ENCODE data around the gene LOXL1. TPM values are rescaled to one million over a fixed set of nuclear protein-coding genes. Genes with fewer than 3 reads are reported as not detected.

LOXL1 gene
- total and polyA plus RNA-seq, 10 of the 15 experiments (the other 5 are each of a cell fraction or from before 2014, with no cell fraction given): 0.07 to 0.15 TPM; not detected in 8

GRCh38 chr15:73934281-73934680 is 8.0 kb downstream of the LOXL1 start:
- in situ Hi-C loops (cut with MboI): no loop called here
- TF ChIP-seq RAD21 (IDR thresholded peaks at IDR 0.05; ENCODE audit: insufficient read depth, low read depth, low read length): no peak
- no peak for TF ChIP-seq TCF3 (IDR thresholded peaks at IDR 0.05; ENCODE audit: borderline replicate concordance, insufficient read depth, low read depth, low read length)
- TF ChIP-seq RAD51 (IDR thresholded peaks at IDR 0.05): no peak
- no peak for TF ChIP-seq MXI1 (IDR thresholded peaks at IDR 0.05; ENCODE audit: low read depth, low read length)
- no peak for TF ChIP-seq SMAD1 (IDR thresholded peaks at IDR 0.05; ENCODE audit: low read depth, partially characterized antibody)
- TF ChIP-seq SPI1 (IDR thresholded peaks at IDR 0.05; ENCODE audit: borderline replicate concordance, insufficient read depth, low read depth, low read length): no peak
- TF ChIP-seq WRNIP1 (IDR thresholded peaks at IDR 0.05; ENCODE audit: borderline replicate concordance, low read depth, low read length): no peak
- TF ChIP-seq TBL1XR1 (IDR thresholded peaks at IDR 0.05; ENCODE audit: low read depth, low read length): no peak
- no peak for TF ChIP-seq CHD2 (IDR thresholded peaks at IDR 0.05; ENCODE audit: borderline replicate concordance, low read depth, low read length)
- no peak for TF ChIP-seq TARDBP (IDR thresholded peaks at IDR 0.05; ENCODE audit: borderline replicate concordance)
- no peak for TF ChIP-seq BHLHE40 (IDR thresholded peaks at IDR 0.05; ENCODE audit: borderline replicate concordance in 1 of 2, low read depth in 2 of 2, low read length in 1 of 2)
- TF ChIP-seq CEBPB (IDR thresholded peaks at IDR 0.05; ENCODE audit: borderline replicate concordance in 1 of 2, low read depth in 2 of 2, low read length in 2 of 2): no peak
- TF ChIP-seq BACH1 (IDR thresholded peaks at IDR 0.05; ENCODE audit: borderline replicate concordance): no peak
- TF ChIP-seq MTA3 (IDR thresholded peaks at IDR 0.05; ENCODE audit: borderline replicate concordance, low read length): no peak

More at GRCh38 chr15:73934281-73934680, 8.0 kb downstream of the LOXL1 start:
- SMC1A ChIA-PET (ENCODE audit: uncharacterized antibody, unreplicated experiment): no interaction called here
- intact Hi-C loops (cut with micrococcal nuclease; ENCODE audit: unreplicated experiment): no loop called here
- RAD21 ChIA-PET (ENCODE audit: unreplicated experiment): no interaction called here
- no TSS peak for BruUV-seq (replicated peaks)
- Histone ChIP-seq H3K27me3 (replicated peaks in 1 of 2; ENCODE audit: control insufficient read depth in 2 of 2, insufficient read depth in 2 of 2, low read length in 1 of 2) (peaks cover 3 to 9% of the 10 kb centered on the region in 2 experiments; a peak in 2 of 4 replicates), H3K36me3 (ENCODE audit: control insufficient read depth in 2 of 2, insufficient read depth in 2 of 2, low read length in 1 of 2) (no peaks in the 10 kb centered on the region), H3K9ac (ENCODE audit: control insufficient read depth, insufficient read depth, low read length) (no peak overlapping the region), H3K4me2 (ENCODE audit: control insufficient read depth, insufficient read depth) (no peak overlapping the region), H3K4me1 (ENCODE audit: control insufficient read depth, insufficient read depth, low read length) (no peaks in the 10 kb centered on the region), H3K79me2 (ENCODE audit: control insufficient read depth, insufficient read depth, low read length) (no peaks in the 10 kb centered on the region), H3K4me3 (no peak overlapping the region), H2AFZ (ENCODE audit: control insufficient read depth, low read depth, low read length) (no peak overlapping the region), H4K20me1 (ENCODE audit: control insufficient read depth, insufficient read depth) (no peaks in the 10 kb centered on the region), H3K9me3 (replicated peaks; ENCODE audit: control insufficient read depth, insufficient read depth, low read length) (no peaks in the 10 kb centered on the region), H3K27ac (ENCODE audit: control insufficient read depth, insufficient read depth) (no peak overlapping the region)
- POLR2A ChIA-PET: no interaction called here
- DNase-seq (ENCODE audit: low read depth, low spot score) (no peak), FAIRE-seq (no peak), ATAC-seq (no peak)
- 15% methylated on average over 7 of the region's 7 CpGs for WGBS (ENCODE audit: insufficient coverage, insufficient replicate concordance, low lambda C conversion rate, missing lambda C conversion rate)
- CTCF ChIA-PET: no interaction called here
